HEK293T (cell line): Measurements from ENCODE around the gene SERTAD2.

Source experiments
- ARNT ChIP-seq: fragments of 450-650 bp; IDR thresholded peaks from 2 replicates; pipeline ENCODE4 v1.6.1; 2017; ENCODE audit warnings: mild to moderate bottlenecking
- BHLHE40 ChIP-seq: fragments of 450-650 bp; IDR thresholded peaks from 2 replicates; pipeline ENCODE4 v1.6.1; 2016; ENCODE audit warnings: mild to moderate bottlenecking, moderate library complexity, borderline replicate concordance
- CTBP1 ChIP-seq: fragments of 450-650 bp; IDR thresholded peaks from 2 replicates; pipeline ENCODE4 v1.6.1; 2016; ENCODE audit warnings: borderline replicate concordance
- ELF4 ChIP-seq: fragments of 450-650 bp; IDR thresholded peaks from 2 replicates; pipeline ENCODE4 v1.6.1; 2017; ENCODE audit warnings: antibody characterized with exemption
- FOXA1 ChIP-seq: fragments of 450-650 bp; IDR thresholded peaks from 2 replicates; pipeline ENCODE4 v1.6.1; 2016; ENCODE audit warnings: mild to moderate bottlenecking
- FOXK2 ChIP-seq: fragments of 450-650 bp; IDR thresholded peaks from 2 replicates; pipeline ENCODE4 v1.6.1; 2016; ENCODE audit warnings: mild to moderate bottlenecking
- FOXM1 ChIP-seq: fragments of 450-650 bp; IDR thresholded peaks from 2 replicates; pipeline ENCODE4 v1.6.1; 2017; ENCODE audit warnings: mild to moderate bottlenecking, borderline replicate concordance
- HDGF ChIP-seq: fragments of 450-650 bp; IDR thresholded peaks from 2 replicates; pipeline ENCODE4 v1.6.1; 2017; ENCODE audit warnings: antibody characterized with exemption, borderline replicate concordance
- LEF1 ChIP-seq: fragments of 450-650 bp; IDR thresholded peaks from 2 replicates; pipeline ENCODE4 v1.6.1; 2017; ENCODE audit warnings: mild to moderate bottlenecking, borderline replicate concordance
- NFRKB ChIP-seq: fragments of 450-650 bp; IDR thresholded peaks from 2 replicates; pipeline ENCODE4 v1.6.1; 2016; ENCODE audit warnings: mild to moderate bottlenecking, moderate library complexity
- SP1 ChIP-seq: fragments of 450-650 bp; IDR thresholded peaks from 2 replicates; pipeline ENCODE4 v1.6.1; 2017
- TARDBP ChIP-seq: fragments of 450-650 bp; IDR thresholded peaks from 2 replicates; pipeline ENCODE4 v1.6.1; 2016
- ZNF384 ChIP-seq: fragments of 450-650 bp; IDR thresholded peaks from 2 replicates; pipeline ENCODE4 v1.6.1; 2016
- TF ChIP-seq, protein P1 (sequence below): fragments of 450-650 bp; IDR thresholded peaks from 2 replicates; pipeline ENCODE4 v1.6.1; 2016

DNA sequence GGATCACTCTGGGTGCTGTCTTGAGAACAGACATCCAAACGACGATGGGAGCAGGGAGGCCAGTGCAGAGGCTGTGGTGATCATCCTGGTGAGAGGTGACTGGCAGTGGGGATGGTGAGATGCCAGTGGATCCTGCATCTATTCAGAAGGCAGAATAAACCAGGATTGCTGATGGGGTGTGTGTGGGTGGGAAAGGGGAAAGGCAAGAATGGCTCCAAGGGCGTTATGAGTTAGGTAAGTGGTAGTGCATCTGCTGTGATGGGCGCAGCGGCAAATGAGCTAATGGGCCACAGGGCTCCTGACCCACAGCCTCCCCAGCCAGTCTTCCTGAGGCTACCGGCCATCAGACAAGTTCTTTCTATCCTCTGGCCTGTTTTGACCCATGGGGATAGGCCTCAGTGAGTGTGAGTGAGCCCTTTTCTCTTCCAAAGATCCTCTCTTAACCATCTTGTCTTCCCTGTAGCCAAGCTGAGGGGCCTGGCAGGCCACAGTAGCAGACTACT is 29.6 kb downstream of the SERTAD2 start:
- TF ChIP-seq LEF1 (no peak), FOXK2 (no peak), HDGF (no peak), SP1 (no peak), TARDBP (no peak), ELF4 (no peak), ARNT (no peak), FOXA1 (no peak), NFRKB (no peak), CTBP1 (no peak), BHLHE40 (no peak), FOXM1 (no peak), ZNF384 (no peak)
- TF ChIP-seq, protein P1, sequence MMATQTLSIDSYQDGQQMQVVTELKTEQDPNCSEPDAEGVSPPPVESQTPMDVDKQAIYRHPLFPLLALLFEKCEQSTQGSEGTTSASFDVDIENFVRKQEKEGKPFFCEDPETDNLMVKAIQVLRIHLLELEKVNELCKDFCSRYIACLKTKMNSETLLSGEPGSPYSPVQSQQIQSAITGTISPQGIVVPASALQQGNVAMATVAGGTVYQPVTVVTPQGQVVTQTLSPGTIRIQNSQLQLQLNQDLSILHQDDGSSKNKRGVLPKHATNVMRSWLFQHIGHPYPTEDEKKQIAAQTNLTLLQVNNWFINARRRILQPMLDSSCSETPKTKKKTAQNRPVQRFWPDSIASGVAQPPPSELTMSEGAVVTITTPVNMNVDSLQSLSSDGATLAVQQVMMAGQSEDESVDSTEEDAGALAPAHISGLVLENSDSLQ = no peak
